HCT116 (cell line): ENCODE results near the gene CYGB. TPM values are rescaled to one million over a fixed set of nuclear protein-coding genes. Genes with fewer than 3 reads are reported as not detected.

Source experiments
- ATAC-seq: fragments of 200-7000 bp; cut with Tn5 transposase; 2 replicates; pipeline ENCODE4 v1.9.1; 2020; ENCODE audit warnings: mild to moderate bottlenecking, moderate library complexity
- BruUV-seq: library from RNA; stranded (reverse); fragments of 400-500 nt; replicated peaks from 2 replicates; lab custom pipeline; 2021; lab: Mats Ljungman, UMichigan
- CTCF ChIA-PET: fragments of 300-600 bp; sonication (Branson Sonifier 250); formaldehyde crosslinking; loops from one replicate; lab custom pipeline; 2021; ENCODE audit warnings: antibody characterized with exemption; lab: Charles Lee
- POLR2A ChIA-PET: fragments of 300-600, 350-600 bp; sonication (Branson Sonifier 250); formaldehyde crosslinking; loops from one replicate; lab custom pipeline; 2021; ENCODE audit warnings: antibody characterized with exemption; lab: Charles Lee
- RAD21 ChIA-PET, 2 experiments: fragments of 300-600 bp; sonication (Branson Sonifier 250); formaldehyde crosslinking; loops; one replicate each; lab custom pipeline; 2023; ENCODE audit warnings: low total read pairs in 2 of 2; ENCODE audit not compliant: uncharacterized antibody in 2 of 2, unreplicated experiment in 2 of 2, low non-redundant PET in 1 of 2; lab: Charles Lee
- DNase-seq: peaks from one replicate; pipeline ENCODE4 v3.0.0-alpha.2; 2010; ENCODE audit warnings: low read depth, low spot score
- H2AFZ ChIP-seq: fragments of 200-600 bp; shearing (Covaris generic), sonication (generic); 2 replicates; pipeline ENCODE4 v1.6.1; 2017; ENCODE audit warnings: low read depth, mixed run types, mixed read lengths, antibody characterized with exemption, low read length; ENCODE audit not compliant: poor library complexity, severe bottlenecking
- H3K27ac ChIP-seq: 2 replicates; pipeline ENCODE4 v1.5.1; 2012; ENCODE audit warnings: low read depth, low read length
- H3K27me3 ChIP-seq: fragments of 200-600 bp; sonication (generic); 2 replicates; pipeline ENCODE4 v1.6.1; 2016; ENCODE audit warnings: mixed run types, low read length, mixed read lengths; ENCODE audit not compliant: insufficient read depth
- H3K36me3 ChIP-seq, 2 experiments: fragments of 200-500 bp in 1 of 2; fragments of 200-600 bp in 1 of 2; sonication (Bioruptor generic) in 1 of 2; sonication (generic) in 1 of 2; 2 replicates each; pipeline versions ENCODE4 v1.5.1 to v1.6.1; 2014 to 2016; ENCODE audit warnings: low read length in 2 of 2, inconsistent platforms in 1 of 2, mixed read lengths in 1 of 2, mixed run types in 1 of 2; ENCODE audit not compliant: insufficient read depth in 2 of 2, control insufficient read depth in 1 of 2
- H3K4me1 ChIP-seq, 2 experiments: fragments of 200-600 bp in 1 of 2; sonication (generic) in 1 of 2; 2 replicates each; pipeline versions ENCODE4 v1.5.1 to v1.6.1; 2012 to 2017; ENCODE audit warnings: low read length in 2 of 2, inconsistent platforms in 1 of 2, mild to moderate bottlenecking in 1 of 2, mixed read lengths in 1 of 2, mixed run types in 1 of 2, moderate library complexity in 1 of 2; ENCODE audit not compliant: insufficient read depth in 2 of 2, control insufficient read depth in 1 of 2
- H3K4me2 ChIP-seq: fragments of 200-600 bp; sonication (generic); 2 replicates; pipeline ENCODE4 v1.6.1; 2017; ENCODE audit warnings: mixed run types, low read length, mixed read lengths
- H3K4me3 ChIP-seq, 2 experiments: fragments of 200-600 bp in 1 of 2; sonication (generic) in 1 of 2; replicated peaks in 1 of 2; 2 replicates each; pipeline ENCODE4 v1.5.1; 2011 to 2016; ENCODE audit warnings: low read length in 2 of 2, control low read depth in 1 of 2, low read depth in 1 of 2, mild to moderate bottlenecking in 1 of 2, mixed read lengths in 1 of 2, mixed run types in 1 of 2
- H3K79me2 ChIP-seq: fragments of 200-600 bp; sonication (generic); 2 replicates; pipeline ENCODE4 v1.6.1; 2017; ENCODE audit warnings: mild to moderate bottlenecking, mixed run types, low read length, moderate library complexity, mixed read lengths; ENCODE audit not compliant: insufficient read depth
- H3K9ac ChIP-seq: fragments of 200-600 bp; sonication (generic); 2 replicates; pipeline ENCODE4 v1.6.1; 2016; ENCODE audit warnings: low read length, mixed read lengths
- H3K9me2 ChIP-seq: fragments of 200-600 bp; sonication (generic), shearing (Covaris generic); 2 replicates; pipeline ENCODE4 v1.6.1; 2017; ENCODE audit warnings: mixed run types, mild to moderate bottlenecking, moderate library complexity; ENCODE audit not compliant: insufficient read depth
- H3K9me3 ChIP-seq, 2 experiments: fragments of 200-500 bp in 1 of 2; fragments of 200-600 bp in 1 of 2; sonication (Bioruptor generic) in 1 of 2; sonication (generic) in 1 of 2; 2 replicates each; pipeline ENCODE4 v1.6.1; 2014 to 2017; ENCODE audit warnings: low read length in 2 of 2, mixed read lengths in 2 of 2, inconsistent platforms in 1 of 2, low read depth in 1 of 2, mild to moderate bottlenecking in 1 of 2, mixed run types in 1 of 2, moderate library complexity in 1 of 2; ENCODE audit not compliant: control insufficient read depth in 1 of 2, insufficient read depth in 1 of 2
- H4K20me1 ChIP-seq: fragments of 200-600 bp; sonication (generic), shearing (Covaris generic); 2 replicates; pipeline ENCODE4 v1.6.1; 2017; ENCODE audit warnings: mixed run types, mild to moderate bottlenecking, moderate library complexity; ENCODE audit not compliant: insufficient read depth
- ATF3 ChIP-seq: IDR thresholded peaks from 2 replicates; pipeline ENCODE4 v1.6.1; 2012
- CBX3 ChIP-seq: IDR thresholded peaks from 2 replicates; pipeline ENCODE4 v1.6.1; 2012; ENCODE audit warnings: low read depth
- CEBPB ChIP-seq: IDR thresholded peaks from 2 replicates; pipeline ENCODE4 v1.6.1; 2012; ENCODE audit warnings: low read depth
- CTCF ChIP-seq, 3 experiments: fragments of 200-600 bp in 1 of 3; sonication (generic) in 1 of 3; IDR thresholded peaks in 2 of 3; conservative IDR thresholded peaks in 1 of 3; 2 replicates each; pipeline ENCODE4 v1.5.1; 2012 to 2017; ENCODE audit warnings: low read depth in 2 of 3, low read length in 2 of 3, antibody characterized with exemption in 1 of 3, borderline replicate concordance in 1 of 3, control low read depth in 1 of 3, mild to moderate bottlenecking in 1 of 3, mixed read lengths in 1 of 3, mixed run types in 1 of 3, moderate library complexity in 1 of 3; ENCODE audit not compliant: insufficient read depth in 1 of 3
- EGR1 ChIP-seq: IDR thresholded peaks from 2 replicates; pipeline ENCODE4 v1.6.1; 2012; ENCODE audit warnings: low read depth
- ELF1 ChIP-seq: IDR thresholded peaks from 2 replicates; pipeline ENCODE4 v1.6.1; 2012; ENCODE audit warnings: low read depth, borderline replicate concordance
- EZH2phosphoT487 ChIP-seq: fragments of 200-600 bp; IDR thresholded peaks from 2 replicates; pipeline ENCODE4 v1.6.1; 2018; ENCODE audit warnings: antibody characterized with exemption, borderline replicate concordance
- FOSL1 ChIP-seq: IDR thresholded peaks from 2 replicates; pipeline ENCODE4 v1.6.1; 2012; ENCODE audit warnings: low read depth
- JUND ChIP-seq: IDR thresholded peaks from 2 replicates; pipeline ENCODE4 v1.6.1; 2012
- MAX ChIP-seq: IDR thresholded peaks from 2 replicates; pipeline ENCODE4 v1.6.1; 2012
- POLR2AphosphoS5 ChIP-seq: IDR thresholded peaks from 2 replicates; pipeline ENCODE4 v1.6.1; 2011; ENCODE audit warnings: mild to moderate bottlenecking, low read depth, low read length, moderate library complexity
- RAD21 ChIP-seq: IDR thresholded peaks from 2 replicates; pipeline ENCODE4 v1.6.1; 2012; ENCODE audit warnings: low read depth, mild to moderate bottlenecking
- SRF ChIP-seq: IDR thresholded peaks from 2 replicates; pipeline ENCODE4 v1.6.1; 2012; ENCODE audit warnings: low read depth
- TCF7L2 ChIP-seq: IDR thresholded peaks from 2 replicates; pipeline ENCODE4 v1.7.0; 2011; ENCODE audit warnings: borderline replicate concordance, inconsistent platforms; ENCODE audit not compliant: insufficient read depth, insufficient read length; ENCODE audit errors: extremely low read depth
- YY1 ChIP-seq: IDR thresholded peaks from 2 replicates; pipeline ENCODE4 v1.6.1; 2011; ENCODE audit warnings: low read length, low read depth, moderate library complexity, mild to moderate bottlenecking; ENCODE audit not compliant: insufficient replicate concordance; ENCODE audit errors: extremely low read depth
- ZBTB33 ChIP-seq: IDR thresholded peaks from 2 replicates; pipeline ENCODE4 v1.6.1; 2011; ENCODE audit warnings: mild to moderate bottlenecking, low read length, moderate library complexity; ENCODE audit not compliant: insufficient replicate concordance; ENCODE audit errors: extremely low read depth
- ZFX ChIP-seq: fragments of 450-650 bp; IDR thresholded peaks from 2 replicates; pipeline ENCODE4 v1.6.1; 2017
- ZNF274 ChIP-seq: fragments of 200-500 bp; sonication (Bioruptor generic); IDR thresholded peaks from 2 replicates; pipeline ENCODE4 v1.6.1; 2014; ENCODE audit warnings: mild to moderate bottlenecking, low read depth, low read length, inconsistent platforms
- intact Hi-C: fragments of 100-400 bp; cut with micrococcal nuclease; formaldehyde crosslinking; loops from 2 replicates; pipeline ENCODE4 v1.10.0; 2022
- total RNA-seq: library from RNA; stranded (reverse); gene quantifications from one replicate; pipeline ENCODE4 v1.2.1, GENCODE V29; 2021; ENCODE audit not compliant: unreplicated experiment

CYGB gene
- total RNA-seq, 1 experiment from 2014 or later: 0.66 TPM

GRCh38 chr17:76517638-76518038 is 19.9 kb downstream of the CYGB start:
- H3K36me3 ChIP-seq: no peaks in the 10 kb centered on the region
- no TSS peak for BruUV-seq
- DNase-seq (no peak), ATAC-seq (no peak)
- H3K4me2 ChIP-seq: no peak overlapping the region
- no peak overlapping the region for H3K9ac ChIP-seq
- H3K79me2 ChIP-seq: no peaks in the 10 kb centered on the region
- ChIA-PET RAD21 (no interaction called here), POLR2A (no interaction called here), CTCF (no interaction called here)
- H3K4me3 ChIP-seq: no peak overlapping the region
- H2AFZ ChIP-seq: no peak overlapping the region
- TF ChIP-seq RAD21 (no peak), ELF1 (no peak), TCF7L2 (no peak), ZBTB33 (no peak), ATF3 (no peak), EZH2phosphoT487 (no peak), SRF (no peak), EGR1 (no peak), POLR2AphosphoS5 (no peak), YY1 (no peak), CBX3 (no peak), ZNF274 (no peak), ZFX (no peak), CEBPB (no peak), FOSL1 (no peak), JUND (no peak), CTCF (IDR thresholded peaks at IDR 0.05 in 2 of 3, conservative IDR thresholded peaks at IDR 0.05 in 1 of 3; ENCODE audit: borderline replicate concordance in 1 of 3, insufficient read depth in 1 of 3, low read depth in 2 of 3, low read length in 2 of 3) (no peak), MAX (no peak)
- no peaks in the 10 kb centered on the region for H4K20me1 ChIP-seq
- no peaks in the 10 kb centered on the region for H3K27me3 ChIP-seq
- no peaks in the 10 kb centered on the region for H3K9me3 ChIP-seq
- no peak overlapping the region; the same call in 1 of the 2 replicates for H3K27ac ChIP-seq
- intact Hi-C loops: no loop called here
- H3K9me2 ChIP-seq: no peaks in the 10 kb centered on the region
- H3K4me1 ChIP-seq: peaks cover 0 to under 1% of the 10 kb centered on the region in 2 experiments; a peak in 1 of 4 replicates
